H1 (cell line): Measurements from ENCODE around the gene RNF208. TPM values are rescaled to one million over a fixed set of nuclear protein-coding genes. Genes with fewer than 3 reads are reported as not detected.

Experiments used
- BCL11A ChIP-seq, 2 experiments: IDR thresholded peaks; one replicate each; pipeline ENCODE4 v1.6.1; 2011; ENCODE audit warnings: low read depth in 2 of 2, low read length in 2 of 2, mild to moderate bottlenecking in 2 of 2
- BRCA1 ChIP-seq: IDR thresholded peaks from 2 replicates; pipeline ENCODE4 v1.6.1; 2012; ENCODE audit warnings: low read depth, low read length, improper control_type of control experiment
- POLR2AphosphoS5 ChIP-seq: IDR thresholded peaks from 2 replicates; pipeline ENCODE4 v1.6.1; 2011; ENCODE audit warnings: low read depth, low read length
- RAD21 ChIP-seq, 2 experiments: IDR thresholded peaks in 1 of 2; conservative IDR thresholded peaks in 1 of 2; 2 replicates each; pipeline ENCODE4 v1.6.1; 2011; ENCODE audit warnings: low read depth in 2 of 2, low read length in 2 of 2, improper control_type of control experiment in 1 of 2, inconsistent platforms in 1 of 2, mild to moderate bottlenecking in 1 of 2, moderate library complexity in 1 of 2
- RNF2 ChIP-seq: fragments of 200-900, 300-1000 bp; sonication (generic); IDR thresholded peaks from 2 replicates; pipeline ENCODE4 v1.7.1; 2016; ENCODE audit warnings: borderline replicate concordance, low read depth, mild to moderate bottlenecking, antibody characterized with exemption, low read length; ENCODE audit not compliant: poor library complexity, severe bottlenecking; ENCODE audit errors: missing control alignments
- SIN3A ChIP-seq, 2 experiments: IDR thresholded peaks in 1 of 2; conservative IDR thresholded peaks in 1 of 2; 2 replicates each; pipeline ENCODE4 v1.6.1; 2011 to 2012; ENCODE audit warnings: low read length in 2 of 2, improper control_type of control experiment in 1 of 2, low read depth in 1 of 2, mild to moderate bottlenecking in 1 of 2
- TCF12 ChIP-seq: IDR thresholded peaks from 2 replicates; pipeline ENCODE4 v1.6.1; 2011; ENCODE audit warnings: low read depth, mild to moderate bottlenecking, low read length
- polyA plus RNA-seq, 7 experiments: library from polyadenylated mRNA; depleted of rRNA in 3 of 7; stranded (reverse) in 5 of 7; unstranded in 2 of 7; fragments of >200 nt in 5 of 7; fragments of 200-250 nt in 2 of 7; gene quantifications; 1 replicate in 5 of 7; 2 replicates in 1 of 7; 4 replicates in 1 of 7; pipeline versions ENCODE4 v1.2.1 to v1.2.3, GENCODE V29; 2011 to 2013; ENCODE audit warnings: missing spikeins in 2 of 7, mixed read lengths in 2 of 7
- total RNA-seq: library from RNA; stranded (reverse); fragmentation: NEBNext Ultra II Directional; extraction: Animal tissue kit (Norgen Biotek cat#: 25700); gene quantifications from 2 replicates; pipeline ENCODE4 v1.2.1, GENCODE V29; 2021

Gene RNF208
- total and polyA plus RNA-seq, 2 of the 8 experiments (the other 6 are each of a cell fraction or from before 2014, with no cell fraction given) = 2.7 to 7.7 TPM

DNA sequence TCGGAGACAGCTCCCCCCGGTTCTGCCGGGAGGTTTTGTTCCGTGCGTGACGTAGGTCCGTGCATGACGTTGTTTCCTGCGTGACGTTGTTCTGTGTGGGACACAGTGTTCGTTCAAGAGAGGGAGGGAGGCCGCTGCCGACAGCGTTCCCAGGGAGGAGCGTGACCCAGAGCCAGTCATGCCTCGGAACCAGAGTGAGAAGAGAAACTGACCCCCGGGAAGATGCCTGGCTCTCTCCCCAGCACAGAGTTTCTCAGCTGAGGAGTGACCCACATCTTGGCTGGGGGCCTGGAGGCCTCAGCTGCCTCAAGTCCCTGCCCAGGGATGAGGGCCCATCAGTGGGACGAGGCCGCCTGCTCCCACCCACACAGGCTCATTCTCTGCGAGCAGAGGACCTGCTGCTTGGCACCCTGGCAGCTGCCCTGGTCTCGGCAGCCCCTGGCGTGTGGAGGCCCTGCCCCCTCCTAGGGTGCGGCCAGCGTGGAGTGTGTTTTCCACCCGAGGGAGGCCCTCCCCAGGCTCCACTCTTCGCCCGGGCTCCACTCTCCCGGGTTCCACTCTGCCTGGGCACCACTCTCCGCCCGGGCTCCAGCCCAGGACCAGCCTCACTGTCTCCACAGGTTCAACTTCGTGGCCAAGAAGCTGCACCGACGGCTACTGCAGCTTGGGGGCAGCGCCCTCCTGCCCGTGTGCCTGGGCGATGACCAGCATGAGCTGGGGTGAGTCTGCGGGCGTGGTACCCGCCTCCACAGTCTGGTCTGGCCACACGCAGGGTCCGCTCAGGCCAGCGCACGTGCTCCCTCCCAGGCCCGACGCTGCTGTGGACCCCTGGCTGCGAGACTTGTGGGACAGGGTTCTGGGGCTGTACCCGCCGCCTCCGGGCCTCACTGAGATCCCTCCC lies 8.6 kb downstream of the RNF208 start (continued):
- TF ChIP-seq RAD21 (IDR thresholded peaks at IDR 0.05 in 1 of 2, conservative IDR thresholded peaks at IDR 0.05 in 1 of 2; ENCODE audit: low read depth in 2 of 2, low read length in 2 of 2) (peak; percentile 36 to 51; a peak in 3 of 4 replicates), RNF2 (no peak), BCL11A (IDR thresholded peaks at IDR 0.05; ENCODE audit: low read depth in 2 of 2, low read length in 2 of 2) (no peak), TCF12 (no peak), SIN3A (conservative IDR thresholded peaks at IDR 0.05 in 1 of 2, IDR thresholded peaks at IDR 0.05 in 1 of 2; ENCODE audit: low read depth in 1 of 2, low read length in 2 of 2) (no peak), BRCA1 (no peak), POLR2AphosphoS5 (no peak)
- TF ChIP-seq, all 59 proteins: peak for 3
